Left ventricle myocardium inferior (tissue), 1 donor: ENCODE results near the gene GPM6B. TPM values are rescaled to one million over a fixed set of nuclear protein-coding genes. Genes with fewer than 3 reads are reported as not detected.

Experiments
- DNase-seq: peaks from one replicate; pipeline ENCODE4 v3.0.0-alpha.2; 2020
- H3K27ac ChIP-seq: fragments of 200-600 bp; replicated peaks from 2 replicates; pipeline ENCODE4 v1.8.0; 2021
- H3K27me3 ChIP-seq: fragments of 200-600 bp; 2 replicates; pipeline ENCODE4 v1.8.0; 2021; ENCODE audit warnings: low read depth
- H3K36me3 ChIP-seq: fragments of 200-600 bp; 2 replicates; pipeline ENCODE4 v1.8.0; 2021
- H3K4me1 ChIP-seq: fragments of 200-600 bp; 2 replicates; pipeline ENCODE4 v1.8.0; 2021
- H3K4me3 ChIP-seq: fragments of 200-600 bp; 2 replicates; pipeline ENCODE4 v1.8.0; 2021; ENCODE audit warnings: mild to moderate bottlenecking, moderate library complexity
- H3K9me3 ChIP-seq: fragments of 200-600 bp; replicated peaks from 2 replicates; pipeline ENCODE4 v1.8.0; 2021
- CTCF ChIP-seq: fragments of 200-600 bp; IDR thresholded peaks from 2 replicates; pipeline ENCODE4 v1.8.0; 2021; ENCODE audit warnings: antibody characterized with exemption, mild to moderate bottlenecking, borderline replicate concordance
- intact Hi-C: fragments of 100-400 bp; cut with micrococcal nuclease; formaldehyde crosslinking; loops from one replicate; pipeline ENCODE4 v1.11.0; 2022
- total RNA-seq: library from RNA; stranded (reverse); fragmentation: NEBNext Ultra II Directional; extraction: Animal tissue kit (Norgen Biotek cat#: 25700); gene quantifications from one replicate; pipeline ENCODE4 v1.2.1, GENCODE V29; 2021
- donor health status: DM: no; HTN: yes; CAD: no; lungs with severe emphysema.

GPM6B gene
- total RNA-seq, 1 donor from 2014 or later, result 4.5 TPM

GRCh38 chrX:13821738-13822137 lies 4.8 kb upstream of the GPM6B start:
- no peak for TF ChIP-seq CTCF
- Histone ChIP-seq H3K4me1 (no peaks in the 10 kb centered on the region), H3K36me3 (no peaks in the 10 kb centered on the region), H3K27me3 (no peaks in the 10 kb centered on the region), H3K4me3 (no peak overlapping the region), H3K9me3 (no peaks in the 10 kb centered on the region), H3K27ac (no peak overlapping the region)
- intact Hi-C loops, result no loop called here
- DNase-seq, result no peak

GRCh38 chrX:13816176-13816575 lies 717 bp downstream of the GPM6B start:
- no peaks in the 10 kb centered on the region for H3K27me3 ChIP-seq
- no peak for TF ChIP-seq CTCF
- H3K27ac ChIP-seq, result no peak overlapping the region
- H3K36me3 ChIP-seq, result no peaks in the 10 kb centered on the region
- intact Hi-C loops, result no loop called here
- no peaks in the 10 kb centered on the region for H3K4me1 ChIP-seq
- no peaks in the 10 kb centered on the region for H3K9me3 ChIP-seq
- H3K4me3 ChIP-seq, result no peak overlapping the region
- no peak for DNase-seq

- Histone ChIP-seq H3K4me3 (no peak overlapping the region), H3K27ac (no peak overlapping the region), H3K36me3 (no peaks in the 10 kb centered on the region), H3K27me3 (no peaks in the 10 kb centered on the region), H3K9me3 (no peaks in the 10 kb centered on the region), H3K4me1 (no peaks in the 10 kb centered on the region)
- no peak for TF ChIP-seq CTCF
- DNase-seq, result no peak
- intact Hi-C loops, result no loop called here
Observed at GRCh38 chrX:13815664-13816063, 1.2 kb downstream of the GPM6B start.

- no peaks in the 10 kb centered on the region for H3K36me3 ChIP-seq
- intact Hi-C loops, result no loop called here
- no peaks in the 10 kb centered on the region for H3K4me1 ChIP-seq
- no peak overlapping the region for H3K27ac ChIP-seq
- no peaks in the 10 kb centered on the region for H3K27me3 ChIP-seq
- TF ChIP-seq CTCF, result no peak
- DNase-seq, result no peak
- H3K9me3 ChIP-seq, result no peaks in the 10 kb centered on the region
- H3K4me3 ChIP-seq, result no peak overlapping the region
Observed at GRCh38 chrX:13808865-13809264, 8.0 kb downstream of the GPM6B start.

GRCh38 chrX:13808293-13808692 lies 8.6 kb downstream of the GPM6B start:
- no peak for TF ChIP-seq CTCF
- no peak for DNase-seq
- H3K4me3 ChIP-seq, result no peak overlapping the region
- no peaks in the 10 kb centered on the region for H3K27me3 ChIP-seq
- no peaks in the 10 kb centered on the region for H3K9me3 ChIP-seq
- no peaks in the 10 kb centered on the region for H3K4me1 ChIP-seq
- H3K36me3 ChIP-seq, result no peaks in the 10 kb centered on the region
- no peak overlapping the region for H3K27ac ChIP-seq
- intact Hi-C loops, result no loop called here

GRCh38 chrX:13805241-13805640 lies 11.7 kb downstream of the GPM6B start:
- Histone ChIP-seq H3K36me3 (no peaks in the 10 kb centered on the region), H3K4me3 (no peak overlapping the region), H3K9me3 (no peaks in the 10 kb centered on the region), H3K27me3 (no peaks in the 10 kb centered on the region), H3K27ac (no peak overlapping the region), H3K4me1 (no peaks in the 10 kb centered on the region)
- no peak for DNase-seq
- peak; percentile 33 for TF ChIP-seq CTCF
- intact Hi-C loops, result no loop called here
